Measurements from ENCODE around the gene RUNX1.

RUNX1 gene

DNA sequence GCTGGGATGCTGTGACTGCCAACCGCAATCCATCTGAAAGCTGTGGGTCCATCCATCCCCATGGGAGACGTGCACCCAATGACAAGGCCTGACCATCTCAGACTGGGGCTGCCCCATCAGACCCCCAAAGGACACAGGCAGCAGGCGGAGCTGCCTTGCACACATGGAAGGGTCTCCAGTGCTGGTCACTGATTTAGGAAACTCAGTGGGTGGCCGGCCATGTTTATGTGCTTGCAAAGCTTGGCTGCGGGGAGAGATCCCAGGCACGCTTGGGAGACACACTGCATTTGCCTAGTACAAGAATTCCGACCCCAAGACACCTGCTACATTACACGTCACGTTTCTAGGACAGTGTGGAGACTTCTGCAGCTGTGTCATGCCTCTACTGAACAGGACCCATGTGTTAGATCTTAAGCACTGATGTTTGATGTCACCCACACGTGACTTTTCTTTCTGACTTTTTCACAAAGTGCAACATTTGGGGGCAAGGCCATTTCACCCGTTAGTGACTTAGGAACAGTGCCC lies 198.9 kb downstream of the RUNX1 start:
- DNase-seq (no peak), ATAC-seq (no peak)

- ATAC-seq (no peak), DNase-seq (no peak)
Measured at GRCh38 chr21:34846601-34847112, 202.4 kb downstream of the RUNX1 start.

DNA sequence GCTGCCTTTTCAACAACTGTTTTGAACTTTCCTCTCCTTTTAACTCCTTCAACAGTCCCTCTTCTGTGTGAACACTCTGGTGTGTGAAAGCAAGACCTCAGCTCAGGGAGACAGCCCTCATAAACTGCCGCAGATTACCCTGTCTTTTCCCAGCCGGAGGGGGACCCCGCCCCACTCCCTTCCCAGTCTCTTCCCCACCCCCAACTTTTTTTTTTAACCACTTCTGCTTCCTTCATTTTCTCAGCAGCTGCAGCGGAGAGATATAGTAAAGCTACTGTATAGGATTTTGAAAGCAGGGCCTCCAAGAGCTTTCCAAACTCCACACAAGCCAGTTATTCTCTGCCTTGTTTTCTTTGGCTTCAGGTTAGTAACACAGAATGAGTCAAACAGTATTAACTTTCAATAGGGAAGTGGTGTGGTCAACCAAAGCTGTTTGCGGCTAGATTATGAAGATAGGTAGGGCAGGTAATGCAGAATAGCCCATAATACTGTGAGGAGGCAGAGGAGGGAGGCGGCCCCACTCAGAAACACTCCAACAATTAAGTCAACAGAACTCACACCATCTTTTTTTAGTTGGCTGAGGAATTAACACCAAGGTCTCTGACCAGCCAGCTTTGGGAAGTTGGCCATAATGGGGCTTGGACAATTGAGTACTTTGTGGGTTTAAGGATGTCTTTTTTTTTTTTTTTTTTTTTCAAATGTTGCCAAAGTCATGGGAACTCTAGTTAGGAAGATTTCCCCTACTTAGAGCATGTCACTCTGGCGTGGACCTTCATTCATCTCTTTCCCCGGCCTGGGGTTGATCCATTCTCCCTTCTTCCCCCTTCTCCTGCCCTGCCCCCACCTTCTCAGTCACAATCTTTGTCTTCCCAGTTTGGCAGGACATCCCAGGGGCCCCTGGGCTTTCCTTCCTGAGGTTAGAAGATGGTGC lies 203.3 kb downstream of the RUNX1 start:
- DNase-seq (peak; percentile 28), ATAC-seq (peak; percentile 62)

- ATAC-seq (no peak), DNase-seq (no peak)
Measured at GRCh38 chr21:34844924-34845238, 204.2 kb downstream of the RUNX1 start.

- ATAC-seq = peak; percentile 19
- no peak for DNase-seq
Measured at GRCh38 chr21:34844013-34844923, 204.8 kb downstream of the RUNX1 start.

GRCh38 chr21:34843562-34843961 lies 205.5 kb downstream of the RUNX1 start:
- ATAC-seq (no peak), DNase-seq (no peak)

DNA sequence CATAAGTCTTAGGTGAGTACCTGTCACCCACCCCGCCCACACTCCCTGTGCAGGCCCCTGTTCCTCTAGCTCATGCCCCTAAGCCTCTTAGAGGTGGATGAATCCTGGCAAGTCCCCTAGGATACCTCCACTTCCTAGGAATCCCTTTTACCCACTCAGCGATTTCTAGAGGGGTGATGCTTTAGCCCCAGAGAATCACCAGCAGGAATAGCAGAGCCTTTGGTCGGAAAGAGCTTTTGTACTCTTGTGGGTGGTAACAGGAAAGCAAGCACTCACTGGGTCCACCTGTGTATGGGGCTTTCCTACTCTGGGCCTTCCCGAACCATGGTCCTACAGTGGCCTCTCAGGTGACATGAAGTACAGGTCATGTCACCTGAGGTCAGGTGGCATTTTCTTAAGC lies 207.9 kb downstream of the RUNX1 start:
- ATAC-seq (no peak), DNase-seq (no peak)

- ATAC-seq (no peak), DNase-seq (no peak)
Measured at GRCh38 chr21:34840693-34841092, 208.4 kb downstream of the RUNX1 start.

DNA sequence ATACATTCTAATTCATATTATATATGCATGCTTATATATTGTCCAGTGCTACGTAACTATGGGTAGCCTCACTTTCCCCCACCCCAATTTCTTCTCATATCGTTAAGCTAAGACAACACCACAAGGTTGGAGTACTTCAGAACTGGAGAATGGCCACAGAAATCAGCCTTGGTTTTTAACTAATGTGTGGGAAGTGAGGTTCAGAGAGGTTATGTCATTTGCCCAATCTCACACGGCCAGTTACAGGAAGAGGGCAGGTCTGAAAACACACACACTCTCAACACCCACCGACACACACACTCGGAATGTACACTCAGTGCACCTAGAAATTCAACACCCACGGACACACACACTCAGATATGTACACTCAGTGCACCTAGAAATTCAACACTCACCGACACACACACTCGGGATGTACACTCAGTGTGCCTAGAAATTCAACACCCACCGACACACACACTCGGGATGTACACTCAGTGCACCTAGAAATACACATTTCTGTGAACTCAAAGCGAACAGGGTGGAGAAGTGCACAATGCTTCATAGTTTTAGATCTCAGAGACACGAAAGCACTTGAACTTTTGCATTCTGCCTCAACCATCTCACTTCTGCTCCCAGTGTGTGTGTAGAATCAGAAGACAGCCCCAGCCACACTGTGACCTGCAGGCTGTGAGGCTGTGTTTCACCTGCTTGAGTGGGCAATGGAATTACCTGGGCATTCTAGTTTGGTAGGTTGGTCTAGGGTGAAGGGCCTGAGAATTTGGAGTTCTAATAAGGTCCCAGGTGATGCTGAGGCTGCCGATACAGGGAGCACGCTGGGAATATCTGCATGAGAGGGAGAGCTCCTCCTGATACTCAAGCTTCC lies 209.9 kb downstream of the RUNX1 start:
- DNase-seq (no peak), ATAC-seq (no peak)

GRCh38 chr21:34836933-34837505 lies 212.1 kb downstream of the RUNX1 start:
- no peak for DNase-seq
- ATAC-seq = no peak

- ATAC-seq (peak; percentile 75), DNase-seq (peak; percentile 46)
Measured at GRCh38 chr21:34836103-34836932, 212.8 kb downstream of the RUNX1 start.

GRCh38 chr21:34835526-34835925 lies 213.6 kb downstream of the RUNX1 start:
- DNase-seq (no peak), ATAC-seq (no peak)

GRCh38 chr21:34834852-34835501 lies 214.1 kb downstream of the RUNX1 start:
- ATAC-seq (no peak), DNase-seq (peak; percentile 33)

GRCh38 chr21:34834290-34834689 lies 214.8 kb downstream of the RUNX1 start:
- DNase-seq = no peak
- ATAC-seq = no peak

DNA sequence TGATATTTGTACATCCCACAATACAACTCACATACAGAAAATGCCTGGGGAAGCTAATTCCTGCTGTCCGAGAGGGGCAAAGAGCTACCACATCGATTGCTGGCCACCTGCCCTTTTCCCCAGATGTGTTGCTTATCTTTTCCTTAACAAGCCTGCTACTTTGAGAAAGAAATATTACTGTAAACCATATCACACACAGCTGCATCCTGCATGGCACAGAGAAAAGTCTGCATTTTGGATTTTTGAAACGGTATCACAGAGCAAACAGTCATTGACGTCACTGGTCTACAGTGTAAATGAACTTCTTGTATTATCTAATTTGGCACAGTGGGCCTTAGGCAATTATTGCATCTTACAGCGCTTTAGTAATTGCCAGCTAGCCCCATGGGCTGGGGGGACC lies 215.6 kb downstream of the RUNX1 start:
- DNase-seq = no peak
- no peak for ATAC-seq

GRCh38 chr21:34830386-34831170 lies 218.5 kb downstream of the RUNX1 start:
- ATAC-seq (no peak), DNase-seq (no peak)

- DNase-seq (no peak), ATAC-seq (no peak)
Measured at GRCh38 chr21:34827445-34828235, 221.5 kb downstream of the RUNX1 start.

DNA sequence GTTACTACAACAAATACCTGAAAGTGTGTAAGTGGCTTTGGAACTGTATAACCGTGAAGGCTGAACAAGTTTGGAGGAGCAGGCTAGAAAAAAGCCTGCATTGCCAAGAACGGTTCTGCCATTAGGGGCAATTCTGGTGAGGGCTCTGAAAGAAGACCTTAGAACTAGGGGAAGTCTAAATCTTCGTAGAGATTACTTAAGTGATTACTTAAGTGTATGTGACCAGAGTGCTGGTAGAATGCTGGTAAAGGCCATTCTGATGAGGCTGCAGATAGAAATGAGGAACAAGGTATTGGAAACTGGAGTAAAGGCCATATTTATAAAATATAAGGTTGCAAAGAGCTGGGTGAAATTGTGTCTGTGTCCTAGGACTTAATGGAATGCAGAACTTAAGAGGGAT lies 222.3 kb downstream of the RUNX1 start:
- ATAC-seq = no peak
- no peak for DNase-seq
